HTR-8/SVneo (cell line): ENCODE results near the gene CAMK2N1.
"Not testable (repeated sequence)": the region's sequence is repeated elsewhere in the genome, so short reads cannot be mapped to it uniquely, and the experiment has no call there.

Experiments
- DNase-seq: peaks from one replicate; pipeline ENCODE4 v3.0.0; 2011; ENCODE audit warnings: low spot score, mixed read lengths; ENCODE audit not compliant: insufficient read length
- FAIRE-seq: peaks from 2 replicates; lab custom pipeline; 2011; peaks lifted over from hg19 to GRCh38; lab: Jason Lieb, UNC

CAMK2N1 gene

DNA sequence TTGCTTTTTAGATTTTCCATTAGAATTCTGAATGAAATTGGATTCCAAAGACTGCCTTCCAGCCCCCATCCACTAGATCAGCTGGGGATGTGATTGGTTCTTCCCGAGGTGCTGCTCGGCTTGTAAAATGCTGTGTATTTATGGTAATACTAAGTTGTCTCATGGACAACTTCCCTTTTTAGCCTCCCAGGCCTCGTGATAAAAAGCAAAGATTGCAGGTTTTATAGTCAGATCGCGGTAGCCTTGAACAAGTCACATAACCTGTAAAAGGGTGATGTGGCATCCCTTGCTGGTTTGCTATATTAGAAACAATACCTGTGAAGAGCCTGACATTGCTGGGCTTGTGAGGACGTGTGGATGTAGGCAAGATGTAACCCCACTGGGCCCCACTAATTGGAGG, 11.5 kb upstream of the CAMK2N1 start:
- FAIRE-seq: no peak

DNA sequence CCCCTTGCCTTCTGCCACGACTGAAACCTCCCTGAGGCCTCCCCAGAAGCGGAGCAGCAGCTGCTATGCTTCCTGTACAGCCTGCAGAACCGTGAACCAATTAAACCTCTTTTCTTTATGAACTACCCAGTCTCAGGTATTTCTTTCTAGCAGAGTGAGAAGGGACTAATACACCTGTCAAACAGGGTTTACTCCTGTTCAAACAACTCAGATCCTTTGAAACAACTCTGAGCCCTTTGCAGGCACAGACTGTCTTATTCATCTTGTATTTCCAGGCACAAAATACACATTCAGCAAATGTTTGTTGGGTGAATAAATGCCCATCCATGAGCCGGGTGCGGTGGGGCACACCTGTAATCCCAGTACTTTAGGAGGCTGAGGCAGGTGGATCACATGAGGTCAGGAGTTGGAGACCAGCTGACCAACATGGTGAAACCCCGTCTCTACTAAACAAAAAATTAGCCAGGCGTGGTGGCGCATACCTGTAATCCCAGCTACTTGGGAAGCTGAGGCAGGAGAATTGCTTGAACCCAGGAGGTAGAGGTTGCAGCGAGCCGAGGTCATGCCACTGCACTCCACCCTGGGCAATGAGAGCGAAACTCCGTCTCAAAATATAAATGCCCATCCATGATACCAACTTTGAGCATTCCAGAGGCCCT, 10.8 kb upstream of the CAMK2N1 start:
- DNase-seq, FAIRE-seq: not testable (repeated sequence)

More for the DNA sequence above, 11.5 kb upstream of the CAMK2N1 start:
- no peak for DNase-seq

DNA sequence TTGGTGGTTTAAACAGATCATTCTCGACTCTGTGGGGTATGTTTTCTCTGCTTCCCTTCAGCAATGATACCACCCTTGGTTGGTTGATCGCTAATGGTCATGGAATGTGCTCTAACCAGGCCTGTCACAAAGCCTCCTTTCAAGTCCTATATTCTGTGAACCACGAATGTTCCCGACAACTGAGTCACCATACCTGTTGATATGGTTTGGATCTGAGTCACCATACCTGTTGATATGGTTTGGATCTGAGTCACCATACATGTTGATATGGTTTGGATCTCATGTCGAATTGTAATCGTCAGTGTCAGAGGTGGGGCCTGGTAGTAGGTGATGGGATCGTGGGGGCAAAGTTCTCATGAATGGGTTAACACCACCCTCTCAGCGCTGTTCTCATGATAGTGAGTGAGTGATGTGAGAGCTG, 10.2 kb upstream of the CAMK2N1 start:
- FAIRE-seq: peak; percentile 93
- DNase-seq: no peak

DNA sequence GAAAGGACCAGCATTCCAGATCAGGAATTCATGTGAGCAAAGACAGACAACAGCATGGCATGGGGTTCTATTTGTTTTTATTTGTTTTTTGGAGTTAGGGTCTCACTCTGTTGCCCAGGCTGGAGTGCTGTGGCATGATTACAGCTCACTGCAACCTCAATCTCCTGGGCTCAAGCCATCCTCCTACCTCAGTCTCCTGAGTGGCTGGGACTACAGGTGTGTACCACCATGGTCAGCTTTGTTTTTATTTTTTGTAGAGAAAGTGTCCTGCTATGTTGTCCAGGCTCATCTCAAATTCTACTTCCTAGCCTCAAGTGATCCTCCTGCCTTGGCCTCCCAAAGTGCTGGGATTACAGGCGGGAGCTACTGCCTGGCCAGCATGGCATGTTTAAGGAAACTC, 9.7 kb upstream of the CAMK2N1 start:
- DNase-seq (no peak), FAIRE-seq (no peak)

DNA sequence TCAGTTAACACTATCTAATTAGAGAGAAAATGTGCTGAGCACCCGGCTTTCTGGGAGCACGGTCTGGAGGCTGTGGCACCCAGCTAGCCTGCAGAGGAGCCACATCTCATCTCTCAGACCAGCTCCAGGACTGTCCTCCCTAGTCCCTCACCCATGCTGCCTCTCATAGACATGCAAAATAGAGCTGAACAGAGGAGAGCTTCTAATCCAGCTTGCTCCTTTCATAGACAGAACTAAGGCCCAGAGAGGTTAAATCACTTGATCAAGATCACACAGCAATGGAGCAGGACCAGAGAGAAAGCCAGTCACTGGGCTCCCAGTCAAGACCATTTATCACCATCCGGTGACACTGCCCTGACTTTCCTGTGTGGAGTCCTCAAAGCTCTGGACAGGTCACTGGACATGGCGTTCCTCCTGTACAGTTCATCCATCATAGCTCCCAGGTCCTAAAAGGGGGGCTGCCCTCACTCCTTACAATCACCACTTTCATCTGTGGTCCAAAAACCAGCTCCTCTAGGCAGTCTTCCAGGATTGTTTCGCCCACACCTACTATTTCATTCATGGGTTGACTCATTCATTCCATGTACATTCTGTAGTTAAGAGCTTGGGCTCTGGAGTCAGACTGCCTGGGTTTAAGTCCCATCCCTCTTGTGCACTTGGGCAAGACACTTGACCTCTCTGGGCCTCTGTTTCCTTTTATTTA, 8.8 kb upstream of the CAMK2N1 start:
- DNase-seq (no peak), FAIRE-seq (no peak)

DNA sequence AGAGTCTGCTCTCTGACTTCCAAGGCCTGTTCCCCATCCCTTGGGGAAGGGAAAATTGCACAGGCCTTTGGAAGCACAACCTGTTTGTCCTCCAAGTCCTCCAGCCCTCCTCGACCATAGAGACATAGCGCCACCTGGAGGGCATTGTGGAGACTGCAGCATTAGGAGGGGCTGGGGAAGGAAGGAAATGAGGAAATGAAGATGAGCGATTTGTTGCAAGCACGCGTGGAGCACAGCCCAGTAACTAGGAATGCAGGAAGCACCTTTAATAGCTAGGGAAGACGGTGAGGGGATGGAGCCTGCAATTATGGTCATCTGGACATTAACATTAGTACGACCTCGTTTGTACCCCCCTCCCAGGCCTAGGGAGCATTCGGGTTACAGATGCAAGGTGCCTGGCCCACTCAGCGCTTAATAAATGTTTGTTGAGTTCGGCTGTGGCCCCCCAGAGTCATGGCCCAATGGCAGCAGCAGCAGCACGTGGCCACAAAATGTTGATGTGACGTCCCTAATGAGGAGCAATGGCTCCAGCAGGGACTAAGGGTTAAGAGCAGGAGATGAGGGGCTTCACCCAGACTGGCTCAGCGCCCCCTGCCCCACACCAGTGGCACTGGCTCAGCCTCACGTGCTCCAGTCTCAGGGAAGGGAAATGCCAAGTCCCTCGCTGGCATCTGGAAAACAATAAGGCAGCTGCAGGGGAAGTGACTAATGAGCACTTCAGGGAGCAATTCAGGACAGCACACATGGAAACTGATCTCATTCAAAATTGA, 8.0 kb upstream of the CAMK2N1 start:
- FAIRE-seq (peak; percentile 83), DNase-seq (peak; percentile 77)

DNA sequence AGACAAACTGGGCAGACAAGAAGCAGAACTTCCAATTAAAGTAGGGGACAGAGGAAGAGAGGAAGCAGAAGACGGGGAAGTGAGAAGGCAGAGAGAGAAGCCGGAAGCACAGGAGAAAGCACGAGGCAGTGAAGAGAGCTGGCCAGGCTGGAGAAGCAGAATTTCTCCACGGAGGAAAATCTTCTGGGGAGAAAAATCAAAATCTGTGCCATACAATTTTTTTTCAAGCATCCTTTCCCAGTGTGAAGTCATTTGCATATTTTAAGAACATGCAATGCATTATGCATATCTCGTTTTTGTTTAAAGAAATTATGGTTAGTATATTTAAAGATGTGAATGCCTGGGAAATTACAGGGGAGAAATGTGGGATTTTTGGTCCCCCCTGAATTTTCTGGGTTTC, 7.3 kb upstream of the CAMK2N1 start:
- FAIRE-seq (no peak), DNase-seq (no peak)

DNA sequence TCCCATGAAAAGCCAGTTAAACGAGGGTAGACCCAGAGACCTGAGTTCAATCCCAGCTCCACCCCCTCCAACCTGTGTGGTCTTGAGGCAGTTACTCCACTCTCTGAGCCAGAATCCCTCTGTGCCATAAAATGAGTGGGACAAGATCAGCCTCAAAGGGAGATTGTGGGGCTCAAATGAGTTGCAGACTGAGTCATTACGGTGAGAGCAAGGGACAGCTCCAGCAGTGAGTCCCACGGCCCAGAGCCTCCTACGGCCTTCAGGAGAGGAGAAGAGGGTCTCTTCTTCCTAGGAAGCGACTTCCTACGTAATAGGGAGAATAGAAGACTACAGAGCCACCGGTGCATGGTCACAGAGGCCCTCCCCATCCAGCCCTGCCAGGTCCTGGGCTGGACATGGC, 6.7 kb upstream of the CAMK2N1 start:
- DNase-seq: no peak
- no peak for FAIRE-seq

DNA sequence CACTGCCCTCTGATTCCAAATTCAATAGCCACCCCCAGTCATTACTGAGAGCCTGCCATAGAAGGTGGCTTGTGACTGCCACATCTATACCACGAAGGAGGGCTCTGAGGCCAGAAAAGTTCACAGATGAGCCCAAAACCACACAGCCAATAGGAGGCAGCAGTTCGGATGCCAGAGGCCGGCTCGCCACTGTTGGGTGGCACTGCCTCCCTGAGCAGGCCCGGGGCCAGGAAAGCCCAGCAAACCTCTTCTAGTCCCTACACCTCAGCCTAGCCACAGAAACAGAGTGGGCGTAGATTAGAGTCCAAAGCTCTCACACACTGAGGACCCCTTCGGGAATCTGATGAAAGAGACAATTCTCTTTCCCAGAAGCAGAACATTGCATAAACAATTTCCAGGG, 5.9 kb upstream of the CAMK2N1 start:
- no peak for DNase-seq
- FAIRE-seq: no peak

DNA sequence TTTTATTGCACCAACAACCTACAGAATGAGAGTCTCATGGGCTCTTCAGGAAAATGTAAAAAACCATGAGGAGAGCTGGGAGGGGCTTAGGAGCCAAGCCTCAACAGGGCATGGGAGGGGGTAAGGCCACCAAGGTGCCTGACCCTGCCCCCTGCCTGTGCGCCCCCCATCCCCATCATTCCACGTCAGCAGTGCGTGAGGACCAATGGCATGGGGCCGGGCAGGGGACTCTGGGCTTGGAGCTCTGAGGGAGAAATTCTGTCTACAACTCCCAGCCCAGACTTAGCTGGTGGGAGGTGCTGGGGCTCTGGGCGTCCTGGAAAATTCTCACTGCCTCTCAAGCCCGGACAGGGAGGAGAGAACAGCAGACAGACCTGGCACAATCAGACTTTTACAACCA, 5.2 kb upstream of the CAMK2N1 start:
- FAIRE-seq (no peak), DNase-seq (no peak)

DNA sequence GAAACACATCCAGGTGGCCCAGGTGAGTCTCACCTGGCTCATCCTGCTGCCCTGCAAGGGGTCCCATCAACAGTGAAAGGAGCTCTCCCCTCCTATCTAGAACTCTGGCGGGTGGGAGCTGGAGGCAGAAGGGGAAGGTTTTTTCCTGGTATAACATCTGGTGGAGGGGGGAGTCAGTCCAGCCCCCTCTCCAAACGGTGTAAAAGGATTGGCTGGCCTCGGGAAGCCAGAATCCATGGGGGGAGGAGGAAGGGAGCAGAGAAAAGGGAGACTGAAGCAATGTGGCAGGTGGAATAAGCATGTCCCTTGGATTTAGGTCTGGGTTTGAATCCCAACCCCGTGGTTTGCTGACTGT, 1.2 kb upstream of the CAMK2N1 start:
- no peak for FAIRE-seq
- no peak for DNase-seq

DNA sequence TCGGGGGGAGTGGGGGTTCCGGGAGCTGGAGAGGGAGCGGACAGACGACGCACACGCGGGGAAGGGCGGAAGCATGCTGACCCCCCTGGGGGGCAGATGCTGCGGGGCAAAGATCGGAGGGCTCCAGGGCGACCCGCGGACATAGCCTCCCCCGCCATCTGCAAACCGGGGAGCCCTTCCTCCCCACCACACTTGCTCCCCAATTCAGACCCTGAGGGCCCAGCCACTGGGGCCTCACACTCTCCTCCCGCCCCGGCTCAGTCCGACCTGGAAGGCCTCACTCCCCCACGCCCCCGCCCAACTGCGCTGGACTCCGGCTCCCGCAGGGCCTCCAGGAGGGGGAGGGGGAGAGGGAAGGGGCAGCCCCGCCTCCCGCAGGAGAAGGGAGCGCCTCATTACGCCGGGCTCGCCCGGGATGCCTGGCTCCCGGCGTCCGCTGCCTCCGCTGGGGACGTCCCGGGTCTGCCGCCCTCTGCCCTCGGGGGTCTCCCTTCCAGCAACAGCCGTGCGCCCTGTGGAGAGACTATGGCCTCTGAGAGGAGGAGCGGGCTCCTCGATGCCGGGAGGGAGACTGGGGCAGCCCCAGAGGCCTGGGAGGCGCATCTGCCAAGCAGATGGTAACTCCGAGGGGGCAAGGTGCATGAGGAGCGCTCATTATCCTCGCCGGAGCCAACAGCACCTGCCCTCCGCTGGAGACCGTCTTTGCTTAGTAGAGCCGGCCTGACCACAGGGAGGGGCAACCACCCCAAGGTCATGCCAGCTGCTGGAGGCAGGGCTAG, 636 bp upstream of the CAMK2N1 start:
- FAIRE-seq (no peak), DNase-seq (no peak)

DNA sequence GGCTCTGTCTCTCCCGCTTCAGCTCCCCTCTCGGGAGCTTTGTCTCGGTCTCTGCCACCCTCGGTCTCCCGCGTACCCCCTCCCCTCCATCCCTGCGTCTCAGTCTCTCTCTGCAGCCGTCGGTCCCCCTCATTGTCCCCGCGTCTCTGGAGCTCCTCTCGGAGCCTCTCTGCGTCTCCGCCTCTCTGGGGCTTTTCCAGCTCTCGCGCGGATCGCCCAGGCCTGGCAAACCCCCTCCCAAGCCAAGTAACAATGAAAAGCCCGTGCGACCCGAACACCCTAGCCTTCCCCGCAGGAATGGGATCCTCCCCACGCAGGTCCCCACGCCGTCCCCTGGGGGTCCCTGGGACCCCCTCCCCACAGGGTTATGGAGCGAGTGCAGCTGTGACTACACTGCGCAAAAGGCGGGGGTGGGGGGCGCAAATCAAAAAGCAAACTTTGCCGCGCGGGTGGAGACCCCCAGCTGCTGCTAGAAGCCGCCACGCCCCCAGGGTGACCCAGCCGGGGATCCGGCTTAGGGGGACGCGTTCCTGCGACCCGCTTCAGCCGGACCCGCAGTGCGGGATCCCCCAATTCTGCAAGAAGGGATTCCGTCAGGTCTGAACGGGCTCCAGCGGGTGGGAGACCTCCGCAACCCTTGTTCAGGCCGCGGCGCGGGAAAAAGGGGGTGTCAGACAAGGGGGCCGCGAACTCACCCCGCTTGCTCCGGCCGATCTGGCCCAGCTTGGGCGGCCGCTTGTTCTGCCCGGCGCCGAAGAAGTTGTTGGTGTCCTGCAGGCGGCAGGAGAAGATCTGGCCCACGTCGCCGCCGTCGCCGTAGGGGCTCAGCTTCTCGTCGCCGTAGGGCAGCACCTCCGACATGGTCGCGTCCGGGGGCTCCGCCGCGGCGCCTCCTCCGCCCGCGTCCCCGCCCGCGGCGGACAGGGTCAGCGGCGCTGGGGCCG, 1.2 kb downstream of the CAMK2N1 start:
- no peak for FAIRE-seq

DNA sequence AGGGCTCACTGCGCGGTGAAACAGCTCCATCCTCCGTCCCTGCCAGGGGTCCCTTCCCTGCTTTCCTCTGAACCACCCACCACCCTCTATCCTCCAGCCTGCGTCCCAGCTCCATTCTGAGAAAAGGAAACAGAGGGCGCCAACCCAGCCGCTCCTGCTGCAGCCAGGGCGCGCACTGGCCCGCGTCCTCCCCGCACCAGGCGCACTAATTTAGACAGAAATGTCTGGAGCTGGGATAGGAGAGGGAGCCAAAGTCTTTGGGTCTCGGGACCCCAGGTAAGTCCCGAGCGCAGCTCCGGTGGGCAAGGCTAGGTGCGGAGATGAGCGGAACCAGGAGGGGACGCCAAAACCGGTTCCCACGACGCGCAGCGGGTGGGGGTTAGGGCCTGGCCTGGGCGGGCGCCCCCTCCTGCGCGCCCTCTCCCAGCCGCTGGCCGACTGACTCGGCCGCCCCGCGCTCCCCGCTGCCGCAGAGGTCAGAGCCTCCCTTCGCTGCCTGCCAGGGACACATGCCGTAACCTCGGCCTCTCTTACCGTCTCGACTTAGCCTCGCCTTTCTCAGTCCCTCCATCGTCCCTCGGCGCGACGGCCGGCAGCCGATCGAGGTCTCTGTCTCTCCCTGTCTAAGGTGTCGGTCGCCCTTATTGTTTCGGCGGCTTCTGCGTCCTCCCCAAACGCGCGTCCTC, 2.0 kb downstream of the CAMK2N1 start:
- FAIRE-seq: no peak
- no peak for DNase-seq

More for the DNA sequence above, 1.2 kb downstream of the CAMK2N1 start:
- DNase-seq: no peak

DNA sequence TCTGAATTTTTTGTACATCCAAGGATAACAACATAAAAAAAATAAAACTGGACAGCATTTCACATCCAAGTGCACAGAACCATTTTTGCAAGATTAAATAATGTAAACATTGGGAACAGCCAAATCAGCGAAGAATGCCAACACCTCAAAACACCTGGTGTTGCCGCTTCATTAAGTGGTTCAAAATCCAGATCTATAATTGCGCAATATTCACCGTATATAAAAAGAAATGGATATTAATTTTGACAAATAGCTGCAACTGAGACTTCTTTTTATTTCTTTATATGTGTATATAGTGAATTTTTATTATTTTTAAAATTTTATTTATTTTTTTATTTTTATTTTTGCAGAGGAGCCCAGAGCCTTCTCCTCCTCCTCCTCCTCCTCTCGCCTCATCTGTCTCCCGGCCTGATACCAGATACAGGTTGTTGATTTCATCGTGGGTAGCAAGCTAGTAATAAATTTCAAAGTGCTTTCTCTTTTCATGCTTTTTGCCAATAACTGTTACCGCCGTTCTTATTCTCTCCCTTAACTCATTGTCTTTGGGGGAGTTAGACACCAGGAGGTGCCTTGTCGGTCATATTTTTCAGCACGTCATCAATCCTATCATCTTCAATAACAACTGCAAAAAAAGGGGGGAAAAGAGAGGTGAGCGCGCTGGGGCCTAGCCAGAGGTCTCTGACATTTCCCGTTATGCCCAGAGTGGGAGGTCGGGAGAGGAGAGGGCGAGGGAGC, 2.7 kb downstream of the CAMK2N1 start:
- FAIRE-seq (no peak), DNase-seq (no peak)

DNA sequence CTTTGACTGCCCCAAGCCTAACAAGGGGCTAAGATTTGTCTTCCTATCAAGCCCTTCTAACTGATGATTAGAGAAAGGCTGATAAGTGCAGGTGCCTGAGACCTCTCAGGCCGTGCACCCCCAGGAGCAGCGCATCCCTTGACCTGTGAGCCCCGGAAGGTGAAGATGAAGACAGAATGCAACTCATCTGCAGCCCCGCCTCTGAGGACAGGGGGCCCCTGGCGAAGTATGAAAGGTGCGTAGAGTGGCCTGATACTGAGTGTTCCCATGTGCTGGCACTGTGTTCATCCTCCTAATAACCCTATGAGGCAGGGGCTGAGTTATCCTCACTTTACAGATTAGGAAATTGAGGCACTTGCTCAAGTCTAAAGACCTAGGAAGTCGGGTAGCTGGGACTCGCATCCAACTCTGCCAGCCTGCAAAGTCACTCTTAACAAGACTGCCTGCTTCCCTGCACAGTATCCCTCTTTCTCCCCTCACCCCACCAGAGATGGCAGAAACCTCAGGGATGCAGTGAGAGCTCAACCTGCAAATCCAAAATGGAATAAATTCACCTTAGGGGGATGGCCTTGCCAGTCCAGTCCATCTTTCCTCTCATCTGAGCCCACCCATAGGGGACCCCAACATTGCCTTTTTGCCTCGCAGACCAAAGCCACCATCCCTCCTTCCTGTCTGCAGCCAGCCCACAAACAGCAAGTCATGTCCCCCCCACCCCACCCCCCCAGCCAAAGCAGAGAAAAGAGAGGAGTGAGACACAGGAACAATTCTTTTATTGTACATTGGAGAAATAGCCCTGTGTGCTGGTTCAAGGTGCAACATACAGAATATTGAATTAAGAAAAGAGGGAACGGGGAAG, 4.1 kb downstream of the CAMK2N1 start:
- DNase-seq (no peak), FAIRE-seq (no peak)

DNA sequence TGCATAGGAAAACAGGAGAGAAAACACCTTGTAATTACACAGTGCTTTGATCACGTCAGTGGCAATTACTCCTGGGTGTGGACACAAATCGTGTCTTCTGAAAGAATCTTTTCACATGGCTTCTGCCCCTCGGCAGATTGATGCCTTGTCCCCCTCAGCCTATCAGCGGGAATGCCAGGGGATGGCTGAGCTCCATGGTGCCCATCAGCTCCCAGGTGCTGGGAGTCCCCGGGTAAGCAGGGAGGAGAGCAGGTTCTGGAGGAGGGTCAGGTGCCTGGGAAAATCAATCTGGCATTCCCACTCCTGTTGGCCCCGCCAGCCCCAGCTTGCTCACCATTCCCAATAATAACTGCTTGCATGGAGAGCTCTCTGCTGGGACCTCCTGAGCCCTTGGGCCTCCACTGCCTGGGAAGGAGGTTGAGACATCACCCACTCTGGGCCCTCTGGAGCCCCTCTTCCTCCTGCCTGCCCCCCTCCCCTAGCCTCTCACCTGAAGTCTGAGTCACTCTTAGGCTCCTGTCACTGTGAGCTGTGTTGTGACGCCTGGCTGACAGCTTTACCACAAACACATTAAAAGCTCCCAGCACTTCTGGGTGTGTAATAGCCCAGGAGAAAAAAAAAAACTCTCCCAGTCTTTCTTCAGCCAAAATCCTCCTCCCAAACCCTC, 4.9 kb downstream of the CAMK2N1 start:
- DNase-seq: no peak
- FAIRE-seq: no peak
